SK-N-SH treated with all-trans-retinoic acid at 6 μM for 48 hours (cell line): ENCODE data around the gene PIWIL1.

Experiments used
- ATAC-seq: fragments of 200-7000 bp; cut with Tn5 transposase; 3 replicates; pipeline ENCODE4 v1.9.1; 2020; ENCODE audit warnings: mild to moderate bottlenecking, moderate library complexity
- ARNTL ChIP-seq: fragments of 450-650 bp; formaldehyde crosslinking; IDR thresholded peaks from 2 replicates; pipeline ENCODE4 v1.5.0; 2020; ENCODE audit warnings: low read depth, mild to moderate bottlenecking, moderate library complexity, borderline replicate concordance
- BACH2 ChIP-seq: fragments of 250-450 bp; sonication (Bioruptor Pico); IDR thresholded peaks from 2 replicates; pipeline ENCODE4 v1.9.0; 2021; ENCODE audit warnings: mild to moderate bottlenecking, borderline replicate concordance
- CREB5 ChIP-seq: fragments of 250-450 bp; sonication (Bioruptor Pico); IDR thresholded peaks from 2 replicates; pipeline ENCODE4 v1.5.1; 2020; ENCODE audit warnings: low read depth, mild to moderate bottlenecking, moderate library complexity
- CSDC2 ChIP-seq: fragments of 250-450 bp; sonication (Bioruptor Pico); IDR thresholded peaks from 2 replicates; pipeline ENCODE4 v1.5.0; 2020; ENCODE audit warnings: mild to moderate bottlenecking, moderate library complexity
- ESRRG ChIP-seq: fragments of 250-450 bp; sonication (Bioruptor Pico); IDR thresholded peaks from 2 replicates; pipeline ENCODE4 v1.6.1; 2021; ENCODE audit warnings: mild to moderate bottlenecking
- GLIS3 ChIP-seq: fragments of 250-450 bp; sonication (Bioruptor Pico); IDR thresholded peaks from 2 replicates; pipeline ENCODE4 v1.5.0; 2020; ENCODE audit warnings: mild to moderate bottlenecking, moderate library complexity
- ISL1 ChIP-seq: fragments of 250-450 bp; sonication (Bioruptor Pico); IDR thresholded peaks from 2 replicates; pipeline ENCODE4 v2.1.2; 2022; ENCODE audit warnings: mild to moderate bottlenecking, moderate library complexity
- OSR1 ChIP-seq: fragments of 250-450 bp; sonication (Bioruptor Pico); IDR thresholded peaks from 2 replicates; pipeline ENCODE4 v1.8.0; 2022; ENCODE audit warnings: moderate library complexity, mild to moderate bottlenecking, inconsistent platforms
- PPARA ChIP-seq: fragments of 250-450 bp; sonication (Bioruptor Pico); IDR thresholded peaks from 2 replicates; pipeline ENCODE4 v1.5.0; 2020; ENCODE audit warnings: mild to moderate bottlenecking, borderline replicate concordance
- RARB ChIP-seq: fragments of 250-450 bp; sonication (Bioruptor Pico); IDR thresholded peaks from 2 replicates; pipeline ENCODE4 v1.8.0; 2021; ENCODE audit warnings: mild to moderate bottlenecking, moderate library complexity
- SNAI2 ChIP-seq: fragments of 250-450 bp; sonication (Bioruptor Pico); IDR thresholded peaks from 2 replicates; pipeline ENCODE4 v1.5.0; 2020; ENCODE audit warnings: mild to moderate bottlenecking, moderate library complexity
- TCF4 ChIP-seq: fragments of 250-450 bp; sonication (Bioruptor Pico); IDR thresholded peaks from 2 replicates; pipeline ENCODE4 v1.8.0; 2021; ENCODE audit warnings: mild to moderate bottlenecking, moderate library complexity, borderline replicate concordance
- TOX ChIP-seq: fragments of 250-450 bp; sonication (Bioruptor Pico); IDR thresholded peaks from 2 replicates; pipeline ENCODE4 v1.8.0; 2021; ENCODE audit warnings: mild to moderate bottlenecking, moderate library complexity, borderline replicate concordance
- TSHZ2 ChIP-seq: fragments of 250-450 bp; sonication (Bioruptor Pico); IDR thresholded peaks from 2 replicates; pipeline ENCODE4 v1.5.0; 2020; ENCODE audit warnings: mild to moderate bottlenecking, moderate library complexity
- ZC3H10 ChIP-seq: fragments of 250-450 bp; sonication (Bioruptor Pico); IDR thresholded peaks from 2 replicates; pipeline ENCODE4 v1.5.1; 2021; ENCODE audit warnings: mild to moderate bottlenecking, moderate library complexity
- ZFP3 ChIP-seq: fragments of 250-450 bp; sonication (Bioruptor Pico); IDR thresholded peaks from 2 replicates; pipeline ENCODE4 v1.5.0; 2020; ENCODE audit warnings: mild to moderate bottlenecking, moderate library complexity
- ZFP30 ChIP-seq: fragments of 450-650 bp; formaldehyde crosslinking; IDR thresholded peaks from 2 replicates; pipeline ENCODE4 v1.5.0; 2022; ENCODE audit warnings: mild to moderate bottlenecking, moderate library complexity
- ZNF565 ChIP-seq: fragments of 450-650 bp; formaldehyde crosslinking; conservative IDR thresholded peaks from 2 replicates; pipeline ENCODE4 v1.5.0; 2020; ENCODE audit warnings: low read depth, mild to moderate bottlenecking, moderate library complexity
- ZNF70 ChIP-seq: fragments of 450-650 bp; formaldehyde crosslinking; IDR thresholded peaks from 2 replicates; pipeline ENCODE4 v1.5.0; 2020; ENCODE audit warnings: mild to moderate bottlenecking, moderate library complexity
- ZNF8 ChIP-seq: fragments of 450-650 bp; formaldehyde crosslinking; IDR thresholded peaks from 2 replicates; pipeline ENCODE4 v1.5.0; 2020; ENCODE audit warnings: mild to moderate bottlenecking, moderate library complexity
- TF ChIP-seq, protein P1 (sequence below): fragments of 250-450 bp; sonication (Bioruptor Pico); IDR thresholded peaks from 2 replicates; pipeline ENCODE4 v1.8.0; 2020; ENCODE audit warnings: mild to moderate bottlenecking, moderate library complexity, borderline replicate concordance
- TF ChIP-seq, protein P2 (sequence below): fragments of 250-450 bp; sonication (Bioruptor Pico); IDR thresholded peaks from 2 replicates; pipeline ENCODE4 v1.5.1; 2021; ENCODE audit warnings: mild to moderate bottlenecking, moderate library complexity

PIWIL1 gene

GRCh38 chr12:130334399-130334798 is 3.3 kb upstream of the PIWIL1 start:
- TF ChIP-seq TCF4 (CRISPR knock-in tag) (no peak), CSDC2 (no peak), CREB5 (no peak), ZFP30 (CRISPR knock-in tag) (no peak), TOX (CRISPR knock-in tag) (no peak), PPARA (no peak), GLIS3 (CRISPR knock-in tag) (no peak), BACH2 (CRISPR knock-in tag) (no peak)
- TF ChIP-seq, protein P1, sequence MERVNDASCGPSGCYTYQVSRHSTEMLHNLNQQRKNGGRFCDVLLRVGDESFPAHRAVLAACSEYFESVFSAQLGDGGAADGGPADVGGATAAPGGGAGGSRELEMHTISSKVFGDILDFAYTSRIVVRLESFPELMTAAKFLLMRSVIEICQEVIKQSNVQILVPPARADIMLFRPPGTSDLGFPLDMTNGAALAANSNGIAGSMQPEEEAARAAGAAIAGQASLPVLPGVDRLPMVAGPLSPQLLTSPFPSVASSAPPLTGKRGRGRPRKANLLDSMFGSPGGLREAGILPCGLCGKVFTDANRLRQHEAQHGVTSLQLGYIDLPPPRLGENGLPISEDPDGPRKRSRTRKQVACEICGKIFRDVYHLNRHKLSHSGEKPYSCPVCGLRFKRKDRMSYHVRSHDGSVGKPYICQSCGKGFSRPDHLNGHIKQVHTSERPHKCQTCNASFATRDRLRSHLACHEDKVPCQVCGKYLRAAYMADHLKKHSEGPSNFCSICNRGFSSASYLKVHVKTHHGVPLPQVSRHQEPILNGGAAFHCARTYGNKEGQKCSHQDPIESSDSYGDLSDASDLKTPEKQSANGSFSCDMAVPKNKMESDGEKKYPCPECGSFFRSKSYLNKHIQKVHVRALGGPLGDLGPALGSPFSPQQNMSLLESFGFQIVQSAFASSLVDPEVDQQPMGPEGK, result no peak
- ATAC-seq, result no peak

GRCh38 chr12:130334937-130335336 is 2.8 kb upstream of the PIWIL1 start:
- ATAC-seq, result no peak
- TF ChIP-seq ZNF565 (CRISPR knock-in tag) (no peak), ZNF8 (CRISPR knock-in tag) (no peak), ZNF70 (CRISPR knock-in tag) (no peak)

DNA sequence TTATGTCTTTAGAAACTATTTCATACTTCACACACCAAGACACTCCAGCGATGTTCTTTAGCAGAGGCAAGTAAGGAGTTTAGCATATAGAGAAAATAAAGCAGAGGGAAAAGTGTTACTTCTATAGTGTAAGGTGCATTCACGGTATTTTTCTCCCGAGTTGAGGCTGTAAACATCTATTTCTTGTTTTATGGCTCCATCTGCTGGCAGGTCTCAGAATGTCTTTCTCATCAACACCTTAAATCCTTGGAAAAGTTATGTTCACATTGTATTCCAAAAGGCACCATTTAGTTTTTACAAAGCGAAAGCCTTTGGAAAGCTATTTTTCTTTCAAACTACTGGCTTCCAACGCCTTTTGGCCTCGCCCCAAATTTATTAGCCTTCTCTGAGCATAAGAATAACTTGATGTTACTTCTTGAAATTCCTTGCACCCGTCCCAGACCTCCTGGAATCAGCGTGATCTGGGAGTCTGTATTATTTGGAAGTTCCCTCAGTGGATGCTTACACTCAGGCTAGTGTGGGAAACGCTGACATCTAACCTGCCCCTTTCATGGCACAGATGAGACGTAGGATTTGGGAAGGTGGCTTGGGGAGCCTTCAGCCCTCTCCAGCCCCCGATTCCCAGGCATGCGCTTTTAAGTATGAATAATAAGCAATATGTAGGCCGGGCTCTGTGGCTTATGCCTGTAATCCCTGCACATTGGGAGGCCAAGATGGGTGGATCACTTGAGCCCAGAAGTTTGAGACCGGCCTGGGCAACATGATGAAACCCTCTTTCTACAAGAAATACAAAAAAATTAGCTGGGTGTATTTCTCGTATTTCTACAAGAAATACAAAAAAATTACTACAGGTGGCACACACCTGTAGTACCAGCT is 1.9 kb upstream of the PIWIL1 start:
- peak; percentile 51; the same call in 1 of the 3 replicates for ATAC-seq
- TF ChIP-seq TCF4 (CRISPR knock-in tag), result no peak
- no peak for TF ChIP-seq RARB (CRISPR knock-in tag)
- TF ChIP-seq ESRRG (CRISPR knock-in tag), result no peak
- TF ChIP-seq, all 23 proteins: peak for 0

GRCh38 chr12:130336723-130337487 is 782 bp upstream of the PIWIL1 start:
- no peak for ATAC-seq
- TF ChIP-seq ZC3H10 (CRISPR knock-in tag) (no peak), TCF4 (CRISPR knock-in tag) (no peak)

- no peak for ATAC-seq
- TF ChIP-seq ISL1 (no peak), ZNF8 (CRISPR knock-in tag) (no peak), ZNF565 (CRISPR knock-in tag) (no peak), ZFP3 (no peak), TCF4 (CRISPR knock-in tag) (no peak), SNAI2 (CRISPR knock-in tag) (no peak), GLIS3 (CRISPR knock-in tag) (no peak), ZC3H10 (CRISPR knock-in tag) (no peak), ARNTL (no peak), TOX (CRISPR knock-in tag) (no peak), TSHZ2 (CRISPR knock-in tag) (no peak), PPARA (no peak), CREB5 (no peak), OSR1 (CRISPR knock-in tag) (no peak), ZNF70 (CRISPR knock-in tag) (no peak)
- TF ChIP-seq, protein P2, sequence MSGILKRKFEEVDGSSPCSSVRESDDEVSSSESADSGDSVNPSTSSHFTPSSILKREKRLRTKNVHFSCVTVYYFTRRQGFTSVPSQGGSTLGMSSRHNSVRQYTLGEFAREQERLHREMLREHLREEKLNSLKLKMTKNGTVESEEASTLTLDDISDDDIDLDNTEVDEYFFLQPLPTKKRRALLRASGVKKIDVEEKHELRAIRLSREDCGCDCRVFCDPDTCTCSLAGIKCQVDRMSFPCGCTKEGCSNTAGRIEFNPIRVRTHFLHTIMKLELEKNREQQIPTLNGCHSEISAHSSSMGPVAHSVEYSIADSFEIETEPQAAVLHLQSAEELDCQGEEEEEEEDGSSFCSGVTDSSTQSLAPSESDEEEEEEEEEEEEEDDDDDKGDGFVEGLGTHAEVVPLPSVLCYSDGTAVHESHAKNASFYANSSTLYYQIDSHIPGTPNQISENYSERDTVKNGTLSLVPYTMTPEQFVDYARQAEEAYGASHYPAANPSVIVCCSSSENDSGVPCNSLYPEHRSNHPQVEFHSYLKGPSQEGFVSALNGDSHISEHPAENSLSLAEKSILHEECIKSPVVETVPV (CRISPR knock-in tag), result no peak
These were observed 1.3 kb downstream of the PIWIL1 start for GRCh38 chr12:130338794-130339601.
